ENCODE data around the gene CDH16.

GRCh38 chr16:66894055-66894454, 24.6 kb downstream of the CDH16 start:
- TF ChIP-seq CTCF (IDR thresholded peaks at IDR 0.05; ENCODE audit: low read depth, low read length) (no peak), EZH2phosphoT487 (IDR thresholded peaks at IDR 0.05; ENCODE audit: low read depth) (no peak)
